GM12864 (cell line): ENCODE results near the gene FOXK2.

Experiments used
- DNase-seq: peaks from one replicate; pipeline ENCODE4 v3.0.0-alpha.2; 2011; ENCODE audit warnings: low read depth
- H3K4me3 ChIP-seq: 2 replicates; pipeline ENCODE4 v1.5.1; 2011; ENCODE audit warnings: mild to moderate bottlenecking, low read depth, low read length, control low read depth
- TF ChIP-seq, protein P1 (sequence below): IDR thresholded peaks from 2 replicates; pipeline ENCODE4 v1.5.1; 2011; ENCODE audit warnings: low read depth, mild to moderate bottlenecking, moderate library complexity, low read length, control low read depth, inconsistent platforms; ENCODE audit errors: missing control alignments

The FOXK2 gene

DNA sequence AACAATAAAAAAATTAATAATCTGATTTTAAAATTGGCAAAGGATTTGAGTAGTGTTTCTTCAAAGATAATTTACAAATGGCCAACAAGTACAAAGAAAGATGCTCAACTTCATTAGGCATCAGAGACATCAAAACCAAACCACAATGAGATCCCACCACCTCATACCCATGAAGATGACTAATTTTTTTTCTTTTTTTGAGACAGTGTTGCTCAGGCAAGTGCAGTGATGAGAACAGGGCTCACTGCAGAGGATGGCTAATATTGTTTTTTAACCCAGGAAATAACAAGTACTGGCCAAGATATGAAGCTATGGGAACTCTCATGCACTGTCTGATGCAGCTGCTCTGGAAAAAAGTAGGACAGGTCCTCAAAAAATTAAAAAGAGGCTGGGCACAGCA, 113.8 kb downstream of the FOXK2 start:
- DNase-seq, result no peak
- TF ChIP-seq, protein P1, sequence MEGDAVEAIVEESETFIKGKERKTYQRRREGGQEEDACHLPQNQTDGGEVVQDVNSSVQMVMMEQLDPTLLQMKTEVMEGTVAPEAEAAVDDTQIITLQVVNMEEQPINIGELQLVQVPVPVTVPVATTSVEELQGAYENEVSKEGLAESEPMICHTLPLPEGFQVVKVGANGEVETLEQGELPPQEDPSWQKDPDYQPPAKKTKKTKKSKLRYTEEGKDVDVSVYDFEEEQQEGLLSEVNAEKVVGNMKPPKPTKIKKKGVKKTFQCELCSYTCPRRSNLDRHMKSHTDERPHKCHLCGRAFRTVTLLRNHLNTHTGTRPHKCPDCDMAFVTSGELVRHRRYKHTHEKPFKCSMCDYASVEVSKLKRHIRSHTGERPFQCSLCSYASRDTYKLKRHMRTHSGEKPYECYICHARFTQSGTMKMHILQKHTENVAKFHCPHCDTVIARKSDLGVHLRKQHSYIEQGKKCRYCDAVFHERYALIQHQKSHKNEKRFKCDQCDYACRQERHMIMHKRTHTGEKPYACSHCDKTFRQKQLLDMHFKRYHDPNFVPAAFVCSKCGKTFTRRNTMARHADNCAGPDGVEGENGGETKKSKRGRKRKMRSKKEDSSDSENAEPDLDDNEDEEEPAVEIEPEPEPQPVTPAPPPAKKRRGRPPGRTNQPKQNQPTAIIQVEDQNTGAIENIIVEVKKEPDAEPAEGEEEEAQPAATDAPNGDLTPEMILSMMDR, result no peak
- no peak overlapping the region for H3K4me3 ChIP-seq

- no peak overlapping the region for H3K4me3 ChIP-seq
- TF ChIP-seq, protein P1, result no peak
- no peak for DNase-seq
These were observed 117.4 kb downstream of the FOXK2 start for GRCh38 chr17:82636626-82637598.

DNA sequence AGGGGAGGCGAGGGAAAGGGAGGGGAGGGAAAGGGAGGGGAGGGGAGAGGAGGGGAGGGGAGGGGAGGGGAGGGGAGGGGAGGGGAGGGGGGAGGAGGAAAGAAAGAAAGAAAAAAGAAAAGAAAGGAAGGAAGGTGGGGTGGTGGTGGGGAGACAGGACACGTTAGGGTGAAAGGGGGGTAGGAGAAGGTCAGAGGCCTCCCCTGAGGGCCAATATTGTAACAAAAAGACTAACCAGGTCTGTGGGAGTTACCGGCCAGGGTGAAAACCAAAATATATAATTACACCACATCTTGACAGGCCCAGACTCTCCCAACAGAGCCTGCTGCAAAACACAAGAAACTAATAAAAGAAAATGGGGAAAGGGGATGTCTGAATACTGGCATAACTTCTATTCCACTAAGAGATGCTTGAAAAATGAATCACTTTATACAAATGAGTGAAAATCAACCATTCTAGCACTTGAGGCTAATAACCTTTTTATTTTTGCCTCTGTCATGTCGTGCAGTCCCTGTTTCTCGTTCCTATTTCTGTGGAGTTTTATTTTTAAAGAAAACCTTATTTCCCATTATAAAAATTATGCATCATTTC, 118.7 kb downstream of the FOXK2 start:
- H3K4me3 ChIP-seq, result no peak overlapping the region
- TF ChIP-seq, protein P1, result no peak
- no peak for DNase-seq

GRCh38 chr17:82639628-82640027, 120.1 kb downstream of the FOXK2 start:
- TF ChIP-seq, protein P1, result no peak
- H3K4me3 ChIP-seq, result no peak overlapping the region
- DNase-seq, result no peak

DNA sequence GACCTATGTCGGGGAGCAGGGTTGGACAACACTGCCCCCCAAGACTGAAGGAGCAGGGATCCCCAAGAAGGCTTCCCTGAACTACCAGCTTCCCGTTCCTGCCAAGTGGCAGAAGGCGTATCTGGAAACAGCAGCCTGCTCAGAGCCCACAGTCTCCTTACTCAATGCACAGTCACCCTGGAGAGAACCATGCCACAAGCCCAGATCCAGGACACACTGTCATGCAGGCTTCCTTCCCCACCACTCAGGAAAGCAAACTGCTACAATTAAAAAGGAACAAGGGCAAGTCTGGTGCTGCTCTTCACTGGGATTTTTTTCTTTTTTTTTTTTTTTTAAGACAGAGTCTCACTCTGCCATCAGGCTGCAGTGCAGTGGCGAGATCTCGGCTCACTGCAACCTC, 120.5 kb downstream of the FOXK2 start:
- TF ChIP-seq, protein P1, result no peak
- H3K4me3 ChIP-seq, result no peak overlapping the region
- DNase-seq, result no peak

DNA sequence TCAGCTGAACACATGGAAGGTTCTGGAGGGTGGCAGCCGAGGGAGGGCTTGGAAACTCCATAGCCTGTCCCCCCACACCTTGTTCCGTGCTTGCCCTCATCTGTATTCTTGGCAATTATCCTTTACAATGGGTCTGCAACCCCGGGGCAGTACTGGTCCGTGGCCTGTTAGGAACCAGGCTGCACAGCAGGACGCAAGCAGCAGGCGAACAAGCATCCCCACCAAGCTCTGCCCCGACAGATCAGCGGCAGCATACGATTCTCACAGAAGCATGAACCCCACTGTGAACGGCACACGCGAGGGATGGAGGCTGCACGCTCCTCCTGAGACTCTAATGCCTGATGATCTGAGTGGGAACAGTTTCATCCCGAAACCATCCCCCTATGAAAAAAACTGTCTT, 122.5 kb downstream of the FOXK2 start:
- TF ChIP-seq, protein P1, result no peak
- no peak for DNase-seq

More for the DNA sequence above, 122.5 kb downstream of the FOXK2 start:
- no peak overlapping the region for H3K4me3 ChIP-seq
